NCI-H2081 treated with DMSO at 0.1 percent for 48 hours (cell line): ENCODE data around the gene CREB3.

ENCODE experiments used
- DNase-seq: peaks from one replicate; lab custom pipeline; 2025; lab: John Stamatoyannopoulos, UW

The CREB3 gene

DNA sequence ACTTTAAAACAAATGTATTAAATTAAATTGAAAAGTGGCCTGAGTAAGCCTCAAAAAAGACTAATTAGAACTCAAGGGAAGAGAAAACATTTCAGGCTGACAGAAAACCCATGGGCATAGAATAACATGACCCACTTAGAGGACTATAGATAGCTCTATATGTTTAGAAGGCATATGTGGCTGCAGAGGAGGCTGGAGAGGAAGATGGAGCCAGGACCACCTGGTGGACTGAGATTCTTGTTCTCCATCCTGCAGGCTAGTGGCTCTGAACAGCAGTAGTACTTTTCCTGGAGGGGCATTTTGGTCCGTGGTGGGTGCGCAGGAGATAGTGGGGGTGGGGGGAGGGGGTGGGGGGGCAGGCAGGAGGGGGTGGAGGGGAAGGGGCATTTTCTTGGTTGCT is 48.6 kb downstream of the CREB3 start:
- DNase-seq: no peak

DNA sequence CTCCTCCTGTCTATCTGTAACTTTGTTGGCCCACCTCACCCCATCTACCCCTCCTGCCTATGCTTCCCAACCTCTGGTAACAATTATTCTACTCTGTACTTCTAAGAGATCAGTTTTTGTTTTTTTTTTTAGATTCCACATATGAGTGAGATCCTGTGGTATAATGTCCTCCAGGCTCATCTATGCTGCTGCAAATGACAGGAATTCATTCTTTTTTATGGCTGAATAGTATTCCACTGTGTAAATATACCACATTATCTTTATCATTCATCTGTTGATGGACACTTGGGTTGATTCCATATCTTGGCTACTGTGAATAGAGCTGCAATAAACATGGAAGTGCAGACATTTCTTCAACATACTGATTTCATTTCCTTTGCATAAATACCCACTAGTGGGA is 51.0 kb downstream of the CREB3 start:
- no peak for DNase-seq
